Measurements from ENCODE around the gene CAPSL.

GRCh38 chr5:35857606-35858205 is 80.7 kb downstream of the CAPSL start:
- TF ChIP-seq CTCF (IDR thresholded peaks at IDR 0.05) (no peak), POLR2A (IDR thresholded peaks at IDR 0.05) (no peak)

Data from esophagus squamous epithelium (tissue), 4 donors.